ENCODE data around the gene DPF3.

Gene DPF3

GRCh38 chr14:72869407-72870329, 24.2 kb downstream of the DPF3 start:
- no peak for DNase-seq (ENCODE audit: extremely low read depth, insufficient read length)
- no peak overlapping the region for H3K4me3 ChIP-seq (replicated peaks; ENCODE audit: low read depth, low read length)

GRCh38 chr14:72868500-72868899, 25.4 kb downstream of the DPF3 start:
- Histone ChIP-seq H3K36me3 (ENCODE audit: control insufficient read depth, insufficient read depth, low read length) (no peaks in the 10 kb centered on the region), H3K4me3 (replicated peaks; ENCODE audit: low read depth, low read length) (no peak overlapping the region), H3K27me3 (replicated peaks; ENCODE audit: control insufficient read depth, insufficient read depth, low read length) (no peaks in the 10 kb centered on the region)
- no peak for DNase-seq (ENCODE audit: extremely low read depth, insufficient read length)
- TF ChIP-seq CTCF (IDR thresholded peaks at IDR 0.05; ENCODE audit: insufficient read depth, low read length, poor library complexity, severe bottlenecking): no peak

More at GRCh38 chr14:72869407-72870329, 24.2 kb downstream of the DPF3 start:
- no peaks in the 10 kb centered on the region for H3K36me3 ChIP-seq (ENCODE audit: control insufficient read depth, insufficient read depth, low read length)
- H3K27me3 ChIP-seq (replicated peaks; ENCODE audit: control insufficient read depth, insufficient read depth, low read length): no peaks in the 10 kb centered on the region
- TF ChIP-seq CTCF (IDR thresholded peaks at IDR 0.05; ENCODE audit: insufficient read depth, low read length, poor library complexity, severe bottlenecking): no peak

- DNase-seq (ENCODE audit: extremely low read depth, insufficient read length): no peak
- TF ChIP-seq CTCF (IDR thresholded peaks at IDR 0.05; ENCODE audit: insufficient read depth, low read length, poor library complexity, severe bottlenecking): no peak
- no peak overlapping the region for H3K4me3 ChIP-seq (replicated peaks; ENCODE audit: low read depth, low read length)
Measured at GRCh38 chr14:72864712-72865365, 29.1 kb downstream of the DPF3 start.

DNA sequence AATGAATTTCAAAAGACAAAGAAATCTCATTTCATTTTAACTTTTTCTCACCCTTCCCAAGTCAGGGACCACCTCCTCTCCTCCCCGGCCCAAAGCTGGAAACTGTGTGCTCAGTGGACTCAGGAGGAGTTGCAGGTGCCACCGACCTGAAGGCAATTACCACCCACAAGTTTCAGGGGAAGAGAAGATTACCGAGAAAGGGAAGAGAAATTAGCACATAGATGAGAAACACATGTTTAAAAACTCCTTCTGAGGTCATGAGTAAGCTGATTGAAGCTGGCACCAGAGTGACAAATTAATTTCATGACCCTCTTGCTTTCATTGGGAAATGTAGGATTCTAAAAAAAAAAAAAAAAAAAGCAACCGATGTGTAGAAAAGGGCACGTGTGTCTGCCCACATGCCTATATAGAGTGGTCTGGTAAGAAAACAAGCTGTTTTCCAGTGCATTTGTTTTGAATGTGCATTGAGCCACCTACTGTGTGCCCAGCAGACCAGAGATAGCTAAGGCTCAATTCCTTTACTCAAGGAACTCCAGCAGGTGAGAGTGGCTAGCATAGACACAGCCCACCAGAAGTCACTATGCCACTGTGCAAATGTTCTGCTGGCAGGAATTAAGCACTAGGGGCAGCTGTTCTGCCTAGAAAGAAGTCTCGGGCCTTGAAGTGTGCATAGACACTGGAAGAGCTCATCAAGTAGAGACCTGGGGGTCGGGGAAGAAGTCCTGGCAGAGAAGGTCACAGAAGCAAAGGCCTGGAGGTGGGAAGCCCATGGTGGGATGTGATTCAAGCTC, 30.5 kb downstream of the DPF3 start:
- Histone ChIP-seq H3K4me3 (replicated peaks; ENCODE audit: low read depth, low read length) (no peak overlapping the region), H3K36me3 (ENCODE audit: control insufficient read depth, insufficient read depth, low read length) (no peaks in the 10 kb centered on the region), H3K27me3 (replicated peaks; ENCODE audit: control insufficient read depth, insufficient read depth, low read length) (no peaks in the 10 kb centered on the region)
- DNase-seq (ENCODE audit: extremely low read depth, insufficient read length): peak; percentile 50
- TF ChIP-seq CTCF (IDR thresholded peaks at IDR 0.05; ENCODE audit: insufficient read depth, low read length, poor library complexity, severe bottlenecking): peak; percentile 23

More at GRCh38 chr14:72864712-72865365, 29.1 kb downstream of the DPF3 start:
- Histone ChIP-seq H3K27me3 (replicated peaks; ENCODE audit: control insufficient read depth, insufficient read depth, low read length) (no peaks in the 10 kb centered on the region), H3K36me3 (ENCODE audit: control insufficient read depth, insufficient read depth, low read length) (no peaks in the 10 kb centered on the region)

- no peaks in the 10 kb centered on the region; the same call in 1 of the 2 replicates for H3K36me3 ChIP-seq (ENCODE audit: control insufficient read depth, insufficient read depth, low read length)
- H3K4me3 ChIP-seq (replicated peaks; ENCODE audit: low read depth, low read length): no peak overlapping the region
- no peaks in the 10 kb centered on the region for H3K27me3 ChIP-seq (replicated peaks; ENCODE audit: control insufficient read depth, insufficient read depth, low read length)
- DNase-seq (ENCODE audit: extremely low read depth, insufficient read length): no peak
- TF ChIP-seq CTCF (IDR thresholded peaks at IDR 0.05; ENCODE audit: insufficient read depth, low read length, poor library complexity, severe bottlenecking): no peak
Measured at GRCh38 chr14:72856530-72857266, 37.2 kb downstream of the DPF3 start.
